GM18505 (cell line): Measurements from ENCODE around the gene NPHP4.

Experiments used
- ATAC-seq: cut with Tn5 transposase; IDR thresholded peaks from one replicate; pipeline ENCODE4 v1.9.1; 2021; ENCODE audit not compliant: unreplicated experiment
- POLR2A ChIP-seq: IDR thresholded peaks from 4 replicates; pipeline ENCODE4 v1.6.1; 2011; ENCODE audit warnings: borderline replicate concordance; ENCODE audit not compliant: insufficient read depth, insufficient read length; ENCODE audit errors: extremely low read depth

The NPHP4 gene

DNA sequence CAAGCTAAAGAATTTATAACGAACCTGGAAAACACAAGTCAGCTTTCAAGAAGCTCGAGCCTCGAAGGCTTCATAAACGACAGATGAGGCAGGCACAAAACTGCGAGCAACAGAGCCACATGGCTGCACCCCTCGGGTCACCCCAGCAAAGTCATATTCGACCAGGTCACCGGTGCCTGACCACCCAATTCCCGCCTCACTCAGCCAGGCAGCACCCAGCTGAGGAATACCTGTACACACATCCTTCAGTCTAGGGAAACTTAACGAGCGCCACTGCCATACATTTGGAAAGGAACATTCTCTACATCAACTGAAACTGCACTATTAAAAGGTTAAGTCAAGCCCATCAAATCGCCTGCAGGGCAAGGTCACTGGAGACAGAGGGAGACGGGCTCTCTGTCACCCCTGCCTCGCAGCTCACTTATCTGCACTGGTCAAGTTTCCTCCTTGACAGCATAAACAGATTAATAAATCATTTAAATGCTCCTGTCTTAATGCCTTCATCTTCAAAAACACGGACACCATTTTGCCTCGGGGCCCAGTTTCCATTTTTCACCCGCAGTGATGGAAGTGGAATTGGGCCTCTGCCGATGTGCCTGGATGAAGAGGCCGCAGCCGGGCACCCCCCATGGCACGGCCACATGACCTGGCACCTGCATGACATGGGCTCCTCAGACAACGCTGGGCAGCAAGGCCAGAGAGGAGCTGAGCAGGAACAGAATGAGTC lies 20.6 kb downstream of the NPHP4 start:
- no peak for ATAC-seq
- no peak for TF ChIP-seq POLR2A

GRCh38 chr1:5970610-5971273 lies 21.5 kb downstream of the NPHP4 start:
- TF ChIP-seq POLR2A = no peak
- ATAC-seq = no peak

- TF ChIP-seq POLR2A = no peak
- ATAC-seq = no peak
These were observed 23.1 kb downstream of the NPHP4 start for GRCh38 chr1:5969168-5969567.

- no peak for ATAC-seq
- no peak for TF ChIP-seq POLR2A
These were observed 24.0 kb downstream of the NPHP4 start for GRCh38 chr1:5968161-5968736.

DNA sequence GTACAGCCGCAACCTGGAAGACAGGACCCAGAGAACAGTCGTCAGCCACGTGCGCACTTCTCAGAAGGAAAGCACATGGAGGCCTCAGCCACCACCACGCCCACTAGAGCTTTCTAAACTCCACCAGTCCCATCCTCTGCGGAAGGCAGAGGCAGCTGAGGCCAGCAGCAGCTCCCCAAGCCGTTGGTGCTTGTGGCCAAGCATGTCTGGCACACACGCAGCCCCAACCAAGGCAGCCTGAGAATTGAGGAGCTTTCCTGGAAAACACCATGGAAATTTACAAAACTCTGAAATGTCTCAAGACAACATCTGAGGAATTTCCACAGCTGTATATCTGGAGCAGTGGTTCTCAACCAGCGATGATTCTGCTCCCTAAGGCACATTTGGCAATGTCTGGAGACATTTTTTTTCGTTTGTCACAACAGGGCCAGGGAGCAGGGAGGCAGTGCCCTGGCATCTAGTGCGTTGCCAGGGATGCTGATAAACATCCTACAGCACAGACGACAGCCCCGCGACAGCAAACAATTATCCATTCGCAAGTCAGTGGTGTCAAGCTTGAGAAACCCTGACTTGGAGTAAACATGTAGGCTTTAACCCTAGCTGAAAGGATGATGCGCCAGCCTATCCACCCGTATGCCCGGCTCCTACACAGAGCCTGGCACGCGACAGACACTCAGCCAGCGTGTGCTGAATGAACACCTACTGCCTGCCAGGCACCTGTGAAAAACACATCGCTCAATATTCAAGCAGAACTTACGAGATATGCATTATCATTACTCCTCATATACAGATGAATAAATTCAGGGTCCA lies 24.7 kb downstream of the NPHP4 start:
- no peak for ATAC-seq
- TF ChIP-seq POLR2A = no peak

DNA sequence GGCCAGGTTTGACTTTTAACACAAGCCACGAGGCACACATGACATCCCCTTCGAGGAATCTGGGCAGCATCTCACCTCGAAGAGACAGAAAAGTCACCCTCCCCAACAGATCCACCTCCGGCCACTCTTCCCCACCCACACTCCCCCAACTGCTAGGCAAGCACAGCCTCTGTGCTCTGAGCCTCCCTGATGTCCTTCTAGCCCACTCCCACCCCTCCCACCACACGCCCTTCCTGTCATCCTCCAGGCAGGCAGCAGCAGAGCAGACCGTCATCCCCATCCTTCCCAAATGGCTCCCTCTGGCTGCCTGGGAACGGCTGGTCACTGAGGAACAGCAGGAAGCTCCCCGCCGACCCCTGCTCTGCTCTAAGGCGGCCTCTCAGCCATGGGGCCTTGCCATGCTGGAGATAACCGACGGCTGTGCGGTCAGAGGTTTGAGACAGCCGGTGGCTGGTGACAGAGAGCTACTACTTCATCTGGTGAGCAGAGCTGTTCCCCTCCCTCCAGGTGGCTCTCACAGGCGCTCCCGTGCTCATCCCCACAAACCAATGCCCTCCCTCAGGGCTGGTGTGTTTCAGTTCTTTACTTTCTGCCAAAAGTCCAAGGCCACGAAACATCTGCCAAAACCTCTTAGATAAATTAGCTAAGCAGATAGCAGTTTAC lies 25.6 kb downstream of the NPHP4 start:
- no peak for ATAC-seq
- no peak for TF ChIP-seq POLR2A

- no peak for ATAC-seq
- TF ChIP-seq POLR2A = no peak
These were observed 26.6 kb downstream of the NPHP4 start for GRCh38 chr1:5965586-5966131.

- TF ChIP-seq POLR2A = no peak
- no peak for ATAC-seq
These were observed 29.7 kb downstream of the NPHP4 start for GRCh38 chr1:5962265-5963105.

DNA sequence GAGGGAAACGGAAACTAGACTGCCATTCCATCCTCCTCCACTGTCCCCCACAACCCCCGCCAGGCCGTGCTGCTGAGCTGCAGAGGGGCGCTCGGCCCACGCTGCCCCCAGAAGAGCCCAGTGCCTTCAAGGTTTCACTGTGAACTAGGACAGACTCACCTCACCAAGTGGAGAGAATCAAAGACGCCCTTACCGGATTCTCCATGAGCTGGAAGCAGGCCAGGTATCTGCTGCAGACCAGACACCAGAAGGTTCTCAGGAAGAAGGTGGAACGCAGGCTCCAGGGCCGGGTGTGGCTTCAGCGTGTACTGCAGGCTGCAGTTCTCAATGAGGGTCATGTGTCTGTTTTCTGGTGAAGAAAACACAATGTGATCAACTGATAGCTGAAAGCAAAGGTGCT lies 30.6 kb downstream of the NPHP4 start:
- TF ChIP-seq POLR2A = no peak
- no peak for ATAC-seq

- no peak for TF ChIP-seq POLR2A
- ATAC-seq = no peak
These were observed 31.9 kb downstream of the NPHP4 start for GRCh38 chr1:5960336-5960735.

DNA sequence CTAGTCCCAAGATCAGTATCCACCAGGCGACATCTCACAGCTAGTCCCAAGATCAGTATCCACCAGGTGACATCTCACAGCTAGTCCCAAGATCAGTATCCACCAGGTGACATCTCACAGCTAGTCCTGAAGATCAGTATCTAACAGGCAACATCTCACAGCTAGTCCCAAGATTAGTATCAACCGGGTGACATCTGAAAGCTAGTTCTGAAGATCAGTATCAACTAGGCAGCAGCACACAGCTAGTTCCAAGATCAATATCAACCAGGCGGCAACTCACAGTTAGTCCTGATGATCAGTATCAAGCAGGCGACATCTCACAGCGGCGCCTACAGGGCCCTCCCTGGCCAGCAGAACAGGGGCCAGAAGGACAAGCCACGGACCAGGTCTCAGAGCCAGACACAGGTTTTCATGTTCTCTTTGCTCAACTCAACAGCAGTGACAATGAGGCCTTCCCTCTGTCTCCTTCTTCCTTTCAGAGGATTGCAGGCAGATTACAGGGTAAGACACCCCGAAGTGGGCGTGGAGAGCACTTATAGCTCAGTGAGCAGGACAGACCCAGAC lies 32.5 kb downstream of the NPHP4 start:
- no peak for ATAC-seq
- no peak for TF ChIP-seq POLR2A

DNA sequence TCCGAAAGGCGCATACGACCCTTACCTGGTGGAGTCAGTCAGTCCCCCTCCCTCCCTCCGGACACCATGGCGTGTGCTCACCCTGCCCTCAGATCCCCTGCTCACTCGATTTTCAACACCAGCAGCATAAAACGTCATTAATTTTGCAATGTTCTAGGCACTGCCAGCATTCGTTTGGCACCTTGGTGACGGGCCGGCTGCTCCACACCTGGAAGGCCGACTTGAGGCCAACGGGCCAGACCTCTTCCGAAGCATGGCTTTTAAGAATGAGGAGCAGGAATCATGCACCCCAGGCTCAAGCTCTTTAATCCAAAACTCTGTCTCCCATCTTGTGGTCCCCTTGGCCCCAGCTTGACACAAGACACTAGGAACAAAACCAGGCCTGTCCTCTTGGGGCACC lies 33.1 kb downstream of the NPHP4 start:
- TF ChIP-seq POLR2A = no peak
- ATAC-seq = no peak
